HepG2 (cell line): ENCODE measurements around the gene INPP4B. TPM values are rescaled to one million over a fixed set of nuclear protein-coding genes. Genes with fewer than 3 reads are reported as not detected.

Source experiments
- ATAC-seq: fragments of 200-7000 bp; cut with Tn5 transposase; 3 replicates; pipeline ENCODE4 v1.9.1; 2020; ENCODE audit warnings: mild to moderate bottlenecking, moderate library complexity
- BruUV-seq: library from RNA; stranded (reverse); fragments of 400-500 nt; replicated peaks from 2 replicates; lab custom pipeline; 2021; lab: Mats Ljungman, UMichigan
- CTCF ChIA-PET: fragments of 300-600 bp; formaldehyde crosslinking; extraction: SDS; loops from one replicate; lab custom pipeline; 2021; ENCODE audit warnings: low total read pairs, inconsistent platforms, low intra/inter-chr PET ratio; lab: Yijun Ruan, JAX
- POLR2A ChIA-PET: fragments of 350-600 bp; sonication (Branson Sonifier 250); formaldehyde crosslinking; loops from one replicate; lab custom pipeline; 2020; ENCODE audit warnings: antibody characterized with exemption, inconsistent platforms; lab: Yijun Ruan, JAX
- DNase-seq: peaks from one replicate; pipeline ENCODE4 v3.0.0-alpha.2; 2015; ENCODE audit warnings: low spot score
- FAIRE-seq: peaks from 3 replicates; lab custom pipeline; 2011; peaks lifted over from hg19 to GRCh38; lab: Jason Lieb, UNC
- H2AFZ ChIP-seq: one replicate; pipeline ENCODE4 v1.6.1; 2011; ENCODE audit warnings: low read length, inconsistent platforms
- H3K27ac ChIP-seq: fragments of 300-600 bp; 3 replicates; pipeline ENCODE4 v1.8.0; 2011; ENCODE audit warnings: mixed run types, mild to moderate bottlenecking, mixed read lengths, low read length, inconsistent platforms; ENCODE audit not compliant: insufficient read depth; ENCODE audit errors: extremely low read length
- H3K27me3 ChIP-seq, 2 experiments: fragments of 200-600 bp in 1 of 2; 2 replicates in 1 of 2; 3 replicates in 1 of 2; pipeline versions ENCODE4 v1.6.0 to v1.8.0; 2011; ENCODE audit warnings: low read length in 2 of 2, mild to moderate bottlenecking in 2 of 2, moderate library complexity in 2 of 2, inconsistent platforms in 1 of 2; ENCODE audit not compliant: insufficient read depth in 2 of 2, control insufficient read depth in 1 of 2
- H3K36me3 ChIP-seq, 2 experiments: fragments of 200-600 bp in 1 of 2; replicated peaks in 1 of 2; 2 replicates in 1 of 2; 3 replicates in 1 of 2; pipeline versions ENCODE4 v1.5.1 to v1.8.0; 2011; ENCODE audit warnings: low read length in 2 of 2, inconsistent platforms in 1 of 2; ENCODE audit not compliant: insufficient read depth in 2 of 2, control insufficient read depth in 1 of 2
- H3K4me1 ChIP-seq: 2 replicates; pipeline ENCODE4 v1.5.1; 2012; ENCODE audit warnings: low read length, inconsistent platforms; ENCODE audit not compliant: insufficient read depth
- H3K4me2 ChIP-seq: 2 replicates; pipeline ENCODE4 v1.6.0; 2011; ENCODE audit warnings: low read depth, low read length, inconsistent platforms
- H3K4me3 ChIP-seq, 3 experiments: fragments of 200-600 bp in 1 of 3; sonication (generic), shearing (Covaris generic) in 1 of 3; replicated peaks in 1 of 3; 2 replicates each; pipeline ENCODE4 v1.5.1; 2011 to 2016; ENCODE audit warnings: low read length in 3 of 3, inconsistent platforms in 2 of 3, low read depth in 2 of 3, mild to moderate bottlenecking in 2 of 3, control low read depth in 1 of 3, mixed read lengths in 1 of 3; ENCODE audit not compliant: insufficient read depth in 1 of 3
- H3K79me2 ChIP-seq: one replicate; pipeline ENCODE4 v1.6.1; 2011; ENCODE audit warnings: low read length, inconsistent platforms; ENCODE audit not compliant: insufficient read depth
- H3K9ac ChIP-seq: 2 replicates; pipeline ENCODE4 v1.6.0; 2011; ENCODE audit warnings: mild to moderate bottlenecking, low read depth, low read length, inconsistent platforms; ENCODE audit not compliant: insufficient read depth
- H3K9me3 ChIP-seq: 2 replicates; pipeline ENCODE4 v1.5.1; 2012; ENCODE audit warnings: mild to moderate bottlenecking, low read length
- H4K20me1 ChIP-seq: 2 replicates; pipeline ENCODE4 v1.6.0; 2011; ENCODE audit warnings: inconsistent platforms, mild to moderate bottlenecking, low read length, moderate library complexity; ENCODE audit not compliant: insufficient read depth
- CC2D1A ChIP-seq: sonication (generic); formaldehyde crosslinking; IDR thresholded peaks from 2 replicates; pipeline ENCODE4 v1.8.1; 2023; ENCODE audit warnings: mild to moderate bottlenecking, missing genetic modification reagents
- DR1 ChIP-seq: sonication (generic); formaldehyde crosslinking; IDR thresholded peaks from 2 replicates; pipeline ENCODE4 v1.8.0; 2021; ENCODE audit warnings: mild to moderate bottlenecking, missing genetic modification reagents, inconsistent platforms
- ZFP36L1 ChIP-seq: sonication (generic); formaldehyde crosslinking; IDR thresholded peaks from 2 replicates; pipeline ENCODE4 v1.8.0; 2022; ENCODE audit warnings: mild to moderate bottlenecking, missing genetic modification reagents, moderate library complexity
- ZNF10 ChIP-seq: sonication (generic); formaldehyde crosslinking; IDR thresholded peaks from 2 replicates; pipeline ENCODE4 v1.4.0; 2020; ENCODE audit warnings: mild to moderate bottlenecking, low read depth, missing genetic modification reagents, borderline replicate concordance
- ZNF468 ChIP-seq: sonication (generic); formaldehyde crosslinking; IDR thresholded peaks from 2 replicates; pipeline ENCODE4 v1.8.0; 2022; ENCODE audit warnings: mild to moderate bottlenecking, moderate library complexity, missing genetic modification reagents
- WGBS: methylation state at CpG from one replicate; pipeline ENCODE4 v1.1.6; 2017; ENCODE audit warnings: low lambda C conversion rate; 5-methylcytosine and 5-hydroxymethylcytosine counted together
- in situ Hi-C: cut with HindIII; loops from 2 replicates; pipeline ENCODE4 v1.10.0; 2017; ENCODE audit warnings: low pct_unique_long_range_greater_than_20kb; ENCODE audit not compliant: extremely low pct_ligation_motif_present
- intact Hi-C: fragments of 100-400 bp; cut with micrococcal nuclease; formaldehyde crosslinking; loops from one replicate; pipeline ENCODE4 v1.10.0; 2022; ENCODE audit not compliant: unreplicated experiment
- polyA plus RNA-seq, 8 experiments: library from polyadenylated mRNA; depleted of rRNA in 3 of 8; stranded (reverse) in 7 of 8; unstranded in 1 of 8; fragments of >200 nt; fragmentation: Illumina TruSeq in 4 of 8; extraction: Trizol in 4 of 8; gene quantifications; 2 replicates each; pipeline versions ENCODE4 v1.2.1 to v1.2.3, GENCODE V29; 2011 to 2016; ENCODE audit warnings: low read depth in 4 of 8, missing spikeins in 1 of 8, mixed read lengths in 1 of 8; ENCODE audit not compliant: insufficient read depth in 1 of 8
- total RNA-seq, 5 experiments: library from RNA; depleted of rRNA; stranded (reverse); fragments of >200 nt; fragmentation: Illumina TruSeq; extraction: Trizol; gene quantifications; 2 replicates each; pipeline ENCODE4 v1.2.3, GENCODE V29; 2016; ENCODE audit warnings: low read depth in 1 of 5
- TF ChIP-seq, protein P1 (sequence below): sonication (generic); formaldehyde crosslinking; IDR thresholded peaks from 2 replicates; pipeline ENCODE4 v1.8.0; 2022; ENCODE audit warnings: mild to moderate bottlenecking, missing genetic modification reagents, moderate library complexity
- TF ChIP-seq, protein P2 (sequence below): sonication (generic); formaldehyde crosslinking; IDR thresholded peaks from 2 replicates; pipeline ENCODE4 v1.5.1; 2020; ENCODE audit warnings: missing genetic modification reagents, mild to moderate bottlenecking, borderline replicate concordance
- TF ChIP-seq, protein P3 (sequence below): sonication (generic); formaldehyde crosslinking; IDR thresholded peaks from 2 replicates; pipeline ENCODE4 v1.5.1; 2020; ENCODE audit warnings: missing genetic modification reagents, mild to moderate bottlenecking, borderline replicate concordance
- TF ChIP-seq, protein P4 (sequence below): sonication (generic); formaldehyde crosslinking; IDR thresholded peaks from 2 replicates; pipeline ENCODE4 v1.8.0; 2022; ENCODE audit warnings: mild to moderate bottlenecking, missing genetic modification reagents

The INPP4B gene
- total and polyA plus RNA-seq, 2 of the 13 experiments (the other 11 are each of a cell fraction or from before 2014, with no cell fraction given) = not detected

DNA sequence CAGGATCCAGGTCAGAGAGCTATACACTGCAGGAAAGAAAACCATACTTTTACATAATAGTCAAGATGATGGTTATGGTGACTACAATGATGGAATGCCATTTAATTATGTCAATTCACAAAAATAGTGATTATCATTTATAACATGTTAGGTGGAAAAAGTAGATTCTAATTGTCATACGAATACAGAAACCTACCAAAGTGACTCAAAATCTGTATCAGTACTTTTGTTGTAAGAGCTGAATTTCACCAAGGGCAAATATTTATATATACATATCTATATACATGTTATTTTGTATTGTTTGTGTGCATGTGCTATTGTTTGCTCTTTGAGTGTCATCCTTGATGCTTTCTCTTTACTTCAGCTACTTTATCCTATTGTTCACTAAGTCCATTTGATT is 485.4 kb downstream of the INPP4B start:
- FAIRE-seq (no peak), DNase-seq (no peak), ATAC-seq (no peak)
- H3K4me3 ChIP-seq = no peak overlapping the region
- no peaks in the 10 kb centered on the region for H3K9me3 ChIP-seq
- no peak overlapping the region for H3K9ac ChIP-seq
- no peaks in the 10 kb centered on the region for H4K20me1 ChIP-seq
- no peaks in the 10 kb centered on the region for H3K36me3 ChIP-seq
- CTCF ChIA-PET = no interaction called here
- BruUV-seq = no TSS peak
- 11% methylated on average over 1 of the region's 1 CpG for WGBS
- in situ Hi-C loops = no loop called here
- H3K4me1 ChIP-seq = no peaks in the 10 kb centered on the region
- H2AFZ ChIP-seq = no peak overlapping the region
- no peak overlapping the region for H3K27ac ChIP-seq
- POLR2A ChIA-PET = no interaction called here
- H3K79me2 ChIP-seq = no peaks in the 10 kb centered on the region
- intact Hi-C loops = no loop called here
- H3K4me2 ChIP-seq = no peak overlapping the region
- TF ChIP-seq, protein P1, sequence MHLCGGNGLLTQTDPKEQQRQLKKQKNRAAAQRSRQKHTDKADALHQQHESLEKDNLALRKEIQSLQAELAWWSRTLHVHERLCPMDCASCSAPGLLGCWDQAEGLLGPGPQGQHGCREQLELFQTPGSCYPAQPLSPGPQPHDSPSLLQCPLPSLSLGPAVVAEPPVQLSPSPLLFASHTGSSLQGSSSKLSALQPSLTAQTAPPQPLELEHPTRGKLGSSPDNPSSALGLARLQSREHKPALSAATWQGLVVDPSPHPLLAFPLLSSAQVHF (CRISPR knock-in tag) = no peak
- no peak for TF ChIP-seq DR1 (CRISPR knock-in tag)
- TF ChIP-seq ZFP36L1 (CRISPR knock-in tag) = no peak
- TF ChIP-seq, protein P2, sequence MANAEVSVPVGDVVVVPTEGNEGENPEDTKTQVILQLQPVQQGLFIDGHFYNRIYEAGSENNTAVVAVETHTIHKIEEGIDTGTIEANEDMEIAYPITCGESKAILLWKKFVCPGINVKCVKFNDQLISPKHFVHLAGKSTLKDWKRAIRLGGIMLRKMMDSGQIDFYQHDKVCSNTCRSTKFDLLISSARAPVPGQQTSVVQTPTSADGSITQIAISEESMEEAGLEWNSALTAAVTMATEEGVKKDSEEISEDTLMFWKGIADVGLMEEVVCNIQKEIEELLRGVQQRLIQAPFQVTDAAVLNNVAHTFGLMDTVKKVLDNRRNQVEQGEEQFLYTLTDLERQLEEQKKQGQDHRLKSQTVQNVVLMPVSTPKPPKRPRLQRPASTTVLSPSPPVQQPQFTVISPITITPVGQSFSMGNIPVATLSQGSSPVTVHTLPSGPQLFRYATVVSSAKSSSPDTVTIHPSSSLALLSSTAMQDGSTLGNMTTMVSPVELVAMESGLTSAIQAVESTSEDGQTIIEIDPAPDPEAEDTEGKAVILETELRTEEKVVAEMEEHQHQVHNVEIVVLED (CRISPR knock-in tag) = no peak
- H3K27me3 ChIP-seq = no peaks in the 10 kb centered on the region

DNA sequence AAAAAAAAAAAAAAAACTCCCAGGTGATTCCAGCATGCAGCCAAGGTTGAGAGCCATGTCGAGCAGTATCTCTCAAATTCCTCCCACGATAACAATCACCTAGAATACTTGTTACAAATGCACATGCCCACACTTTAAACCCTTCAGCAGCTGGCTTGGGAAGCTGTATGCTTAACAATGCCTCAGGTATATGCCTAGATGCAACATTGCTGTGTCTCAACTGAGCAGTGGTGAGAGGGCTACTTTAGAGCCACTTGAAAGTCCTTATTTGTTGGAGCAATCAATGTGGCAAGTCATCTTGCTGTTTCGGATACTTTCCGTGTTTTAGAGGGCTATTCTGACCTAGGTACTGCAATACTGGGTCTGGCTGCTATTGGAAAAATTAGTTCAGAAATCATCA is 487.4 kb downstream of the INPP4B start:
- no peak overlapping the region for H3K4me2 ChIP-seq
- ChIA-PET POLR2A (no interaction called here), CTCF (no interaction called here)
- no peaks in the 10 kb centered on the region for H3K4me1 ChIP-seq
- TF ChIP-seq ZNF468 (CRISPR knock-in tag) (no peak), ZNF10 (CRISPR knock-in tag) (no peak), CC2D1A (no peak)
- TF ChIP-seq, protein P3, sequence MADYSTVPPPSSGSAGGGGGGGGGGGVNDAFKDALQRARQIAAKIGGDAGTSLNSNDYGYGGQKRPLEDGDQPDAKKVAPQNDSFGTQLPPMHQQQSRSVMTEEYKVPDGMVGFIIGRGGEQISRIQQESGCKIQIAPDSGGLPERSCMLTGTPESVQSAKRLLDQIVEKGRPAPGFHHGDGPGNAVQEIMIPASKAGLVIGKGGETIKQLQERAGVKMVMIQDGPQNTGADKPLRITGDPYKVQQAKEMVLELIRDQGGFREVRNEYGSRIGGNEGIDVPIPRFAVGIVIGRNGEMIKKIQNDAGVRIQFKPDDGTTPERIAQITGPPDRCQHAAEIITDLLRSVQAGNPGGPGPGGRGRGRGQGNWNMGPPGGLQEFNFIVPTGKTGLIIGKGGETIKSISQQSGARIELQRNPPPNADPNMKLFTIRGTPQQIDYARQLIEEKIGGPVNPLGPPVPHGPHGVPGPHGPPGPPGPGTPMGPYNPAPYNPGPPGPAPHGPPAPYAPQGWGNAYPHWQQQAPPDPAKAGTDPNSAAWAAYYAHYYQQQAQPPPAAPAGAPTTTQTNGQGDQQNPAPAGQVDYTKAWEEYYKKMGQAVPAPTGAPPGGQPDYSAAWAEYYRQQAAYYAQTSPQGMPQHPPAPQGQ (CRISPR knock-in tag) = no peak
- TF ChIP-seq, protein P4, sequence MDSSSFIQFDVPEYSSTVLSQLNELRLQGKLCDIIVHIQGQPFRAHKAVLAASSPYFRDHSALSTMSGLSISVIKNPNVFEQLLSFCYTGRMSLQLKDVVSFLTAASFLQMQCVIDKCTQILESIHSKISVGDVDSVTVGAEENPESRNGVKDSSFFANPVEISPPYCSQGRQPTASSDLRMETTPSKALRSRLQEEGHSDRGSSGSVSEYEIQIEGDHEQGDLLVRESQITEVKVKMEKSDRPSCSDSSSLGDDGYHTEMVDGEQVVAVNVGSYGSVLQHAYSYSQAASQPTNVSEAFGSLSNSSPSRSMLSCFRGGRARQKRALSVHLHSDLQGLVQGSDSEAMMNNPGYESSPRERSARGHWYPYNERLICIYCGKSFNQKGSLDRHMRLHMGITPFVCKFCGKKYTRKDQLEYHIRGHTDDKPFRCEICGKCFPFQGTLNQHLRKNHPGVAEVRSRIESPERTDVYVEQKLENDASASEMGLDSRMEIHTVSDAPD (CRISPR knock-in tag) = no peak
- no peaks in the 10 kb centered on the region for H3K79me2 ChIP-seq
- in situ Hi-C loops = loop anchor here (5.0 to 10.0 kb wide), 2 partner anchors 366 to 489 kb away; partner anchors contain the start of gene INPP4B
- H3K9ac ChIP-seq = no peak overlapping the region
- 0% methylated on average over 4 of the region's 4 CpGs for WGBS
- no peaks in the 10 kb centered on the region for H3K27me3 ChIP-seq
- no peak overlapping the region for H3K4me3 ChIP-seq
- no TSS peak for BruUV-seq
- no peak overlapping the region for H2AFZ ChIP-seq
- no peaks in the 10 kb centered on the region for H3K9me3 ChIP-seq
- FAIRE-seq = no peak
- no peak for DNase-seq
- ATAC-seq = no peak
- no peak overlapping the region for H3K27ac ChIP-seq
- H4K20me1 ChIP-seq = no peaks in the 10 kb centered on the region
- no peaks in the 10 kb centered on the region for H3K36me3 ChIP-seq
- intact Hi-C loops = no loop called here
